Right cardiac atrium (tissue), 5 donors: ENCODE data around the gene FAM193A. TPM values are rescaled to one million over a fixed set of nuclear protein-coding genes. Genes with fewer than 3 reads are reported as not detected.

Source experiments
- ATAC-seq, 2 donors: fragments of 200-7000 bp; cut with Tn5 transposase; one replicate each; pipeline versions ENCODE4 v1.8.0 to v1.9.1; 2020; ENCODE audit warnings: moderate library complexity in 2 of 2, mild to moderate bottlenecking in 1 of 2
- DNase-seq, 3 donors: peaks; one replicate each; pipeline ENCODE4 v3.0.0-alpha.2; 2020
- H3K27ac ChIP-seq: one replicate; pipeline ENCODE4 v1.5.1; 2013; ENCODE audit warnings: mild to moderate bottlenecking, low read length, control low read depth, moderate library complexity
- H3K27me3 ChIP-seq: one replicate; pipeline ENCODE4 v1.6.1; 2013; ENCODE audit not compliant: control insufficient read depth, insufficient read depth
- H3K4me1 ChIP-seq: one replicate; pipeline ENCODE4 v1.6.1; 2013; ENCODE audit warnings: low read length; ENCODE audit not compliant: control insufficient read depth, insufficient read depth
- H3K4me3 ChIP-seq: one replicate; pipeline ENCODE4 v1.5.1; 2013; ENCODE audit warnings: low read length, control low read depth
- H3K9me3 ChIP-seq: one replicate; pipeline ENCODE4 v1.6.1; 2013; ENCODE audit warnings: low read length; ENCODE audit not compliant: control insufficient read depth
- WGBS: extraction: QIAGEN DNeasy Blood & Tissue Kit; methylation state at CpG from one replicate; pipeline ENCODE4 v1.1.7; 2013; 5-methylcytosine and 5-hydroxymethylcytosine counted together
- intact Hi-C, 4 donors: fragments of 100-400 bp; cut with DNase I; formaldehyde crosslinking; loops; one replicate each; pipeline versions ENCODE4 v1.11.0 to v1.14.0; 2022 to 2023
- polyA plus RNA-seq: library from polyadenylated mRNA; stranded (reverse); fragments of 200-250 nt; gene quantifications from one replicate; pipeline ENCODE4 v1.2.3, GENCODE V29; 2013
- total RNA-seq, 4 donors: library from RNA; stranded (reverse); fragmentation: NEBNext Ultra II Directional; extraction: Animal tissue kit (Norgen Biotek cat#: 25700); gene quantifications; one replicate each; pipeline ENCODE4 v1.2.1, GENCODE V29; 2021
- donor health status: healthy with polysubstance abuse.
- donor health status: DM: no; HTN: yes; CAD: no.
- donor health status: DM: no; HTN: no; CAD: no.
- donor health status: DM: no; HTN: yes; CAD: no; lungs with severe emphysema.
- donor health status: DM: yes; HTN: yes; CAD: no.

FAM193A gene
- total and polyA plus RNA-seq, 5 donors, result 9.7 to 19.2 (median 17.4) TPM

DNA sequence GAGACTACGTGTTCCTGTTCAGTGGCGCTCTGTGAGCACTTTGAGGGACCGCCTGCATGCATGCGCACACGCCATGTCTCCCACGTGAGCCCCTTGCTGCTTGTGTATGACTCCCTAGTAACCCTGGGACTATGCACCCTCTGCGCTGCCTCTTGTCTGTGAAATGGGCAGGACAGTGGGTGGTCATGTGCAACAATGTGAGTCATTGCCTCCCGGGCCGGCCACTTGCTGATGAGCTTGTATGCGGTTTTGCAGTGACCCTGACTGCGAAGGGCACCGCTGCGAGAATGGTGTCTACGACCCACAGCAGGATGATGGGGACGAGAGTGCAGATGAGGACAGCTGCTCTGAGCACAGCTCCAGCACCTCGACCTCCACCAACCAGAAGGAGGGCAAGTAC lies 158.2 kb downstream of the FAM193A start:
- Histone ChIP-seq H3K27ac (no peak overlapping the region), H3K27me3 (no peaks in the 10 kb centered on the region), H3K4me3 (no peak overlapping the region), H3K9me3 (no peaks in the 10 kb centered on the region), H3K4me1 (no peaks in the 10 kb centered on the region)
- intact Hi-C loops, result no loop called here
- DNase-seq, result no peak
- ATAC-seq, result no peak
- WGBS, result 94% methylated on average over 16 of the region's 16 CpGs

DNA sequence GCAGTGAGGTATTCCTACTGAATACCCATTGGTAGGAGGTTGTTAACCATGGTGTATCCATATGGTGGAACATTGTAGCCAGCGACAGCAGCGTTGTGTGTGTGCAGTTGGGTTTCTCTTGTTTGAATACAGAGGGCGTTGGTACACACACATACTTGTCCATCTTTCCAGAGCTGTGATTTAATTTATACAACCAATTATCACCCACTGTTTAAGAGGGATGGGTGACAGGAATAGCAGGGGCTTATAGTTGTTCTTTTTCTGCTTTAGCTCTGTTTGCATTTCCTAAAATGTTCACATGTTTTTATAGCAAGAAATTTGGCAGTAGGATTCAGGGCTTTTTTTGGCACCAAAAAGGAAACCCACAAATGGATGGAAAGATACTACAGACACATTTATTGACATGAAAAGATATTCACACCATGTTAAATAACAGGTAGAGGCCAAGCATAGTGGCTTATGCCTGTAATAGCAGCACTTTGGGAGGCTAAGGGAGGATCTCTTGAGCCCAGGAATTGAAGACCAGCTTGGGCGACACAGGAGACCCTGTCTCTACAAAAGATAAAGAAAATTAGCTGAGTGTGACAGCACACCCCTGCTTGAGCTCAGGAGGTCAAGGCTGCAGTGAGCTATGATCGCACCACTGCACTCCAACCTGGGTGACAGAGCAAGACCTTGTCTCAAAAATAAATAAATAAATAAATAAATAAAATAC lies 159.1 kb downstream of the FAM193A start:
- intact Hi-C loops, result no loop called here
- Histone ChIP-seq H3K27me3 (no peaks in the 10 kb centered on the region), H3K27ac (no peak overlapping the region), H3K4me3 (no peak overlapping the region), H3K9me3 (no peaks in the 10 kb centered on the region), H3K4me1 (no peaks in the 10 kb centered on the region)
- WGBS, result 92% methylated on average over 5 of the region's 5 CpGs
- no peak for ATAC-seq
- DNase-seq, result no peak

DNA sequence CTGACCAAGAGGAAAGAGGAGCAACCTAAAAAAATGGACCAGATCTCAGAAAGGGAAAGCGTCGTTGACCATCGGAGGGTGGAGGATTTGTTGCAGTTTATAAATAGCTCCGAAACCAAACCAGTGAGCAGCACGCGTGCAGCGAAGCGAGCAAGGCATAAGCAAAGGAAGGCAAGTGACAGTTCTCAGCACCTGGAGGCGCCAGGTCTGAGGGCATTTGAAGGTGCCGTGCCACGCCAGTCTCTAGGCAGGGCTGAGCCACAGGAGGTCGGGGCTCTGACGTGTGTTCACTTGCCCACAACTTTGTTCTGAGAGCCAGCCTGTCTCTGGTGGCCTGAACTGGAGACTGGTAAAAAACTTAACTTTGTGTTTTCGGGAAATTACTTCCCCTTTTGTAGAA lies 160.0 kb downstream of the FAM193A start:
- intact Hi-C loops, result no loop called here

DNA sequence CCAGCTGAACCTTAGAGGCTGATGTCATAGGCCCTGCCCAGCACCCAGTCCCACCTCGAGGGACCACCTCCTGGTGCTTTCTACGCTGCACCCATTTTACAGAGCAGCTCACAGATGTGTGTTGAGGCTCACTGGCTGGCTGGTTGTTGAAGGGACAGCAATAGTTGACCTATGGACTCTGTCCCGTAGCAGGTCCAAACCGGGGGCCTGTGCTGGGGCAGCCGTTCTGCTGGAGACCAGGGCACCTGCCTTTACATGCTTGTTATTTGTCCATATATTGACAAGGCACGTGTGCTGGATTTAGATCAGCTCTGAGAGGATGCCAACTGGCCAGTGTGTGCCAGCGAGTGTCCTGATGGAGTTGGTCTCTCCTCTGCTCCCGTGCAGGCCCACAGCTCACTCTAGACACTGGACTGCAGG lies 161.6 kb downstream of the FAM193A start:
- Histone ChIP-seq H3K4me1 (no peaks in the 10 kb centered on the region), H3K27ac (no peak overlapping the region), H3K27me3 (no peaks in the 10 kb centered on the region), H3K4me3 (no peak overlapping the region), H3K9me3 (no peaks in the 10 kb centered on the region)
- ATAC-seq, result no peak
- WGBS, result 83% methylated on average over 8 of the region's 8 CpGs
- intact Hi-C loops, result no loop called here
- DNase-seq, result no peak

More for the DNA sequence above, 160.0 kb downstream of the FAM193A start:
- no peak for DNase-seq
- Histone ChIP-seq H3K9me3 (no peaks in the 10 kb centered on the region), H3K27ac (no peak overlapping the region), H3K27me3 (no peaks in the 10 kb centered on the region), H3K4me1 (no peaks in the 10 kb centered on the region), H3K4me3 (no peak overlapping the region)
- WGBS, result 75% methylated on average over 14 of the region's 14 CpGs
- ATAC-seq, result no peak

DNA sequence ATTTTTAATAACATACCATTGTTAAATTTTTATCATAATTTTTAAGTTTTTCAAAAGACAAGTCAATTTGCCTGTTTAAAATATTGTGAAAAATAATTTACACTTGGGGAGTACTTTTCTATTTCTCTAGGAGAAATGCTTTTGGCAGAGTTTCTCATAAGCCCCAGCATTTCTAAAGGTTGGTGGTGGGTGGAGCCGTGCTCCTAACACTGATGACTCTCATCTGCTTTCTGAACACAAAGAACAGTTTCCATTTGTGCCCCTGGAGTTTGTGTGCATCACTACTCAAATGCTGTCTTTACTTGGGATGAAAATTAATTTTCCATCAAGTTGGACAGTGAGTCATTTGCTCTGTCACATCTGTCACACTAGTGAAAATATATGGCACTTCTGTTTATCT lies 162.1 kb downstream of the FAM193A start:
- ATAC-seq, result no peak
- no peaks in the 10 kb centered on the region for H3K4me1 ChIP-seq

DNA sequence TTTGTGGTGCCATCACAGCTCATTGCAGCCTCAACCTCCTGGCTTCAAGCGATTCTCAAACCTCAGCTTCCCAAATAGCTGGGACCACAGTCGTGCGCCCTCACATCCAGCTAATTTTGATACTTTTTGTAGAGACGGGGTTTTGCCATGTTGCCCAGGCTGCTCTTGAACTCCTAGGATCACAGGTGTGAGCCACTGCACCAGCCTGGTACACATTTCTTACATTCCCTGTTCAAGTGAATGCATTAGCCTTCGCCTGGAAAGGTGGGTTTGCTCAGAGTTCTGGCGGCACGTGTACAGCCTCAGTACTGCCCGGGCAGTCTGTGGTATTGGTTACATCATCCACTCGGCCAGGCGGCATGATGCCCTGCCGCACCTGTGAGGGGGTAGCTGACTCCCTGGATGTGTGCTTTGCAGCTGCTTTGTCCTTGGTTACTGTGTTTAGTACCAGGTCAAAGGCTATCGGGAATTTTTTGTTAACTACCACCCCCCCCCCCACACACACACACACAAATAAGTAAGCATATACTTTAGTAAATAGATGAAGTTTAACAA lies 162.6 kb downstream of the FAM193A start:
- H3K27ac ChIP-seq, result no peak overlapping the region
- H3K4me3 ChIP-seq, result no peak overlapping the region
- intact Hi-C loops, result no loop called here
- H3K27me3 ChIP-seq, result no peaks in the 10 kb centered on the region
- H3K4me1 ChIP-seq, result no peaks in the 10 kb centered on the region
- no peaks in the 10 kb centered on the region for H3K9me3 ChIP-seq
- no peak for DNase-seq
- ATAC-seq, result no peak
- WGBS, result 93% methylated on average over 12 of the region's 12 CpGs

More for the DNA sequence above, 162.1 kb downstream of the FAM193A start:
- H3K9me3 ChIP-seq, result no peaks in the 10 kb centered on the region
- 83% methylated on average over 1 of the region's 1 CpG for WGBS
- intact Hi-C loops, result no loop called here
- H3K4me3 ChIP-seq, result no peak overlapping the region
- H3K27me3 ChIP-seq, result no peaks in the 10 kb centered on the region
- no peak for DNase-seq
- no peak overlapping the region for H3K27ac ChIP-seq

DNA sequence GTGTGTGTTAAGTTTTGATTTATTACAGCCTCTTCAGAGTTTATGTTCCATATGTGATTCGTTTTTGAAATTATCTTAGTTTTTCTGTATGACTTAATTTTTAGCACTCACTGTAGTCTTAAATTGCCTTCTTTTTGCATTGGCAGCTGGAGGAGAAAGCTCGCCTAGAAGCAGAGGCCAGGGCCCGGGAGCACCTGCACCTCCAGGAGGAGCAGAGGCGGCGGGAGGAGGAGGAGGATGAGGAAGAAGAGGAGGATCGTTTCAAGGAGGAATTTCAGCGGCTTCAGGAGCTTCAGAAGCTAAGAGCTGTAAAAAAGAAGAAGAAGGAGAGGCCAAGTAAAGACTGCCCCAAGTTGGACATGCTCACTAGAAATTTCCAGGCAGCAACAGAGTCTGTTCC lies 163.1 kb downstream of the FAM193A start:
- Histone ChIP-seq H3K9me3 (no peaks in the 10 kb centered on the region), H3K4me1 (no peaks in the 10 kb centered on the region), H3K27me3 (no peaks in the 10 kb centered on the region), H3K4me3 (no peak overlapping the region), H3K27ac (no peak overlapping the region)
- ATAC-seq, result no peak
- 85% methylated on average over 7 of the region's 7 CpGs for WGBS
- DNase-seq, result no peak
- intact Hi-C loops, result no loop called here

DNA sequence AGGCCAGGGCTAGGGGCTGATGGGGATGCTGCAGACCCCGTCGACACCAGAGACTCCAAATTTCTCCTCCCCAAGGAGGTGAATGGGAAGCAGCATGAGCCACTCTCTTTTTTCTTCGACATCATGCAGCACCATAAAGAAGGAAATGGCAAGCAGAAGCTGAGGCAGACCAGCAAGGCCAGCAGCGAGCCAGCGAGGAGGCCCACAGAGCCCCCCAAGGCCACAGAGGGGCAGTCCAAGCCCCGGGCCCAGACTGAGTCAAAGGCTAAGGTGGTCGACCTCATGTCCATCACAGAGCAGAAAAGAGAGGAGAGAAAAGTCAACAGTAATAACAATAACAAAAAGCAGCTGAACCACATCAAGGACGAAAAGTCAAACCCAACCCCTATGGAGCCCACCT lies 163.6 kb downstream of the FAM193A start:
- 95% methylated on average over 8 of the region's 8 CpGs for WGBS
- no peaks in the 10 kb centered on the region for H3K4me1 ChIP-seq
- H3K27ac ChIP-seq, result no peak overlapping the region
- no peak overlapping the region for H3K4me3 ChIP-seq
- DNase-seq (no peak), ATAC-seq (no peak)
- no peaks in the 10 kb centered on the region for H3K9me3 ChIP-seq
- no peaks in the 10 kb centered on the region for H3K27me3 ChIP-seq
- intact Hi-C loops, result no loop called here

DNA sequence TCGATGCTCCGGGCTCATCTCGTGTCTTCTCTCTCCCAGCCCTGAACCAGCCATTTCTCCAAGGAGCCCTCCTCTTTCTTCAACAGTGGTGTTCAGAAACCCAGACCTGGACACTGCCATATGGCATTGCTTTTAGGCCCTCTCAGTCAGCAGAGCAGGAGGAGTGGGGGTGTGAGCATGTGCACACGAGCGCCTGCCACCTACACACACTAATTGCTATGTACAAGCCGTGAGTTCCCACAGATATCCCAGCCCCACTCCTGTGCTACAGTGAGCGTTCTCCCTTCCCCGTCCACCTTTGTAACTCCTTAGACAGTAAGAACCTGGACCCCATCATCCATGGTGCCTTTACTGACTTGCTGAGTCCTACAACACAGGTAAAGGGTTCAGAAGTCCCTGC lies 165.9 kb downstream of the FAM193A start:
- intact Hi-C loops, result no loop called here
- 92% methylated on average over 8 of the region's 8 CpGs for WGBS
- ATAC-seq, result no peak

DNA sequence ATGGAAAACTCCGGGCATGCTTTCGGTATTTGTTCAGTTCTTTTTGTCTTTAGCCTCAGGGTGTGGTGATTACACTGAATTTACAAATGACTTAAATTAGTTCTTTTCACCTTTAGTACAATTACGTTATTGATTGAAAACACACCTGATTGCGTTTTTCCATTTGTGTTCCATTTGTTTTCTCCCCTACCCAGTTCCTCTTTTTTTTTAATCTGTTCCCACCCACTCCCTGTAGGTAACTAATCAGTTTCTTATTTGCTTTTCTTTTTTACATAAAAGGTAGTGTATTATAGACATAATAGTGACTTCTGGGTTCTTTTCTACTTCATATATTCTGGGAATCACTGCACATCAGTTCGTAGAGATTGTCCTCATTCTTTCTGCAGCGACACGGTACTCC lies 166.3 kb downstream of the FAM193A start:
- DNase-seq (no peak), ATAC-seq (no peak)
- 90% methylated on average over 7 of the region's 7 CpGs for WGBS
- H3K4me1 ChIP-seq, result no peaks in the 10 kb centered on the region
- H3K27me3 ChIP-seq, result no peaks in the 10 kb centered on the region
- no peak overlapping the region for H3K27ac ChIP-seq
- no peaks in the 10 kb centered on the region for H3K9me3 ChIP-seq
- intact Hi-C loops, result no loop called here
- H3K4me3 ChIP-seq, result no peak overlapping the region

More for the DNA sequence above, 165.9 kb downstream of the FAM193A start:
- Histone ChIP-seq H3K9me3 (no peaks in the 10 kb centered on the region), H3K4me3 (no peak overlapping the region), H3K4me1 (no peaks in the 10 kb centered on the region), H3K27ac (no peak overlapping the region), H3K27me3 (no peaks in the 10 kb centered on the region)
- DNase-seq, result no peak

DNA sequence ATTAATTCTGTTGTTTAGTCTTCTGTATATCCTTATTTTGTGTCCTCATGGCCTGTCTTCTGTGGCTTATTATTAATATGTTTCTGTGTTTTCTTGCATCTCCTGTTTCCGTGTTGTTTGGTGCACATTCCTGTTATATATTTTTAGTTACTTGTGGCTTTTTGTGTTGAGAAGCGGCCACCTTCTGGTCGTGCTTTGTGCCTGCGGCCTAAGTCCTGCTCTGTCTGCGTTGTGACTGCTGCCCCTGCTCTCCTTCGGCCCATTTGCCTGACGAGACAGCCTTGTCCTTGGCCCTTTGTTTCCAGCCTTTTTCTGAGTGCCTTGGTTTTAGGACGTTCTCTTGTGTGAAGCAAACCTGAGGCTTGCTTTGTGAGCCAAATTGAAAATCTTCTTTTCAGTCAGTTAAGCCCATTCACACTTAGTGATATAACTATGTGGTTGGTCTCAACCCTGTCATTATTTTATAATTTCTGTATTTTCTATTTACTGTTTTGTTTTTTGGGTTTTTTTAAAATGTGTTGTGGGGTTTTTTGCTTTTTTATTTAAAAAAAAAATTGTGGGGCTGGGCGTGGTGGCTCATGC lies 175.9 kb downstream of the FAM193A start:
- Histone ChIP-seq H3K27me3 (no peaks in the 10 kb centered on the region), H3K4me1 (peaks cover 6% of the 10 kb centered on the region), H3K9me3 (no peaks in the 10 kb centered on the region), H3K4me3 (no peak overlapping the region), H3K27ac (no peak overlapping the region)
- ATAC-seq, result no peak
- intact Hi-C loops, result no loop called here
- DNase-seq, result no peak
- 83% methylated on average over 9 of the region's 9 CpGs for WGBS
